B cell (primary cell): ENCODE measurements around the gene EVI5L. TPM values are rescaled to one million over a fixed set of nuclear protein-coding genes. Genes with fewer than 3 reads are reported as not detected.

Experiments
- ATAC-seq: fragments of 200-7000 bp; cut with Tn5 transposase; one replicate; pipeline ENCODE4 v1.10.0; 2021; ENCODE audit warnings: low read depth, mild to moderate bottlenecking, moderate number of reproducible peaks, moderate library complexity
- CTCF ChIA-PET: fragments of 350-600 bp; sonication (Branson Sonifier 250); formaldehyde crosslinking; loops from one replicate; lab custom pipeline; 2021; ENCODE audit warnings: antibody characterized with exemption, inconsistent platforms; lab: Charles Lee
- POLR2A ChIA-PET: fragments of 350-600 bp; sonication (Branson Sonifier 250); formaldehyde crosslinking; loops from one replicate; lab custom pipeline; 2021; ENCODE audit warnings: antibody characterized with exemption; lab: Charles Lee
- DNase-seq: peaks from one replicate; pipeline ENCODE4 v3.0.0; 2013
- H2AFZ ChIP-seq: 2 replicates; pipeline ENCODE4 v1.6.1; 2012; ENCODE audit warnings: mild to moderate bottlenecking, low read depth, low read length; ENCODE audit not compliant: insufficient read depth, poor library complexity, severe bottlenecking
- H3K27ac ChIP-seq, 2 donors: 1 replicate in 1 of 2; 2 replicates in 1 of 2; pipeline ENCODE4 v1.5.1; 2012 to 2013; ENCODE audit warnings: low read length in 2 of 2, mild to moderate bottlenecking in 2 of 2, moderate library complexity in 1 of 2
- H3K27me3 ChIP-seq, 4 experiments: fragments of 200-600 bp in 1 of 4; sonication (generic) in 1 of 4; replicated peaks in 1 of 4; 1 replicate in 2 of 4; 2 replicates in 2 of 4; pipeline versions ENCODE4 v1.6.1 to v1.7.0; 2013 to 2016; ENCODE audit warnings: low read length in 3 of 4, mild to moderate bottlenecking in 2 of 4, mixed read lengths in 1 of 4, moderate library complexity in 1 of 4; ENCODE audit not compliant: insufficient read depth in 4 of 4, control insufficient read depth in 3 of 4; ENCODE audit errors: control extremely low read depth in 1 of 4
- H3K36me3 ChIP-seq, 2 experiments: replicated peaks in 1 of 2; 1 replicate in 1 of 2; 2 replicates in 1 of 2; pipeline versions ENCODE4 v1.6.1 to v1.7.1; 2013; ENCODE audit warnings: low read length in 1 of 2; ENCODE audit not compliant: insufficient read depth in 2 of 2, control insufficient read depth in 1 of 2; ENCODE audit errors: control extremely low read depth in 1 of 2, extremely low read depth in 1 of 2
- H3K4me1 ChIP-seq, 2 donors: fragments of 200-600 bp in 1 of 2; sonication (generic) in 1 of 2; 1 replicate in 1 of 2; 2 replicates in 1 of 2; pipeline versions ENCODE4 v1.5.1 to v1.6.1; 2013 to 2017; ENCODE audit warnings: low read length in 2 of 2; ENCODE audit not compliant: control insufficient read depth in 2 of 2, insufficient read depth in 2 of 2
- H3K4me2 ChIP-seq: replicated peaks from 2 replicates; pipeline ENCODE3; 2012; ENCODE audit warnings: mild to moderate bottlenecking, low read depth, low read length; ENCODE audit not compliant: poor library complexity, severe bottlenecking
- H3K4me3 ChIP-seq, 5 experiments: fragments of 200-600 bp in 1 of 5; sonication (generic) in 1 of 5; 1 replicate in 3 of 5; 2 replicates in 2 of 5; pipeline versions ENCODE4 v1.5.1 to v1.7.0; 2011 to 2016; ENCODE audit warnings: low read length in 4 of 5, mild to moderate bottlenecking in 4 of 5, low read depth in 2 of 5, control low read depth in 1 of 5, moderate library complexity in 1 of 5; ENCODE audit not compliant: insufficient read depth in 1 of 5; ENCODE audit errors: control extremely low read depth in 1 of 5, extremely low read depth in 1 of 5
- H3K79me2 ChIP-seq: fragments of 200-600 bp; sonication (generic); one replicate; pipeline ENCODE4 v1.6.0; 2016; ENCODE audit warnings: low read length; ENCODE audit not compliant: control insufficient read depth, insufficient read depth
- H3K9ac ChIP-seq: fragments of 200-600 bp; sonication (generic); 2 replicates; pipeline ENCODE4 v1.6.1; 2017; ENCODE audit warnings: mild to moderate bottlenecking, low read length, moderate library complexity
- H3K9me3 ChIP-seq, 3 donors: one replicate each; pipeline versions ENCODE4 v1.6.1 to v1.7.1; 2013; ENCODE audit warnings: low read length in 2 of 3; ENCODE audit not compliant: control insufficient read depth in 2 of 3, insufficient read depth in 1 of 3; ENCODE audit errors: control extremely low read depth in 1 of 3
- H4K20me1 ChIP-seq: 2 replicates; pipeline ENCODE4 v1.6.0; 2012; ENCODE audit warnings: mild to moderate bottlenecking, low read length; ENCODE audit not compliant: insufficient read depth, control insufficient read depth, poor library complexity, severe bottlenecking
- H3K27ac Mint-ChIP-seq: one replicate; pipeline ENCODE4 v1.8.0; 2021; ENCODE audit warnings: mixed read lengths
- H3K27me3 Mint-ChIP-seq: one replicate; pipeline ENCODE4 v1.8.0; 2021; ENCODE audit warnings: mixed read lengths
- H3K4me1 Mint-ChIP-seq: one replicate; pipeline ENCODE4 v1.8.0; 2021; ENCODE audit warnings: mixed read lengths
- H3K4me3 Mint-ChIP-seq: one replicate; pipeline ENCODE4 v1.8.0; 2021; ENCODE audit warnings: mixed read lengths
- H3K9me3 Mint-ChIP-seq: one replicate; pipeline ENCODE4 v1.8.0; 2022; ENCODE audit warnings: mixed read lengths; ENCODE audit not compliant: insufficient read depth
- CTCF ChIP-seq: fragments of 200-600 bp; IDR thresholded peaks from one replicate; pipeline ENCODE4 v1.8.0; 2022; ENCODE audit warnings: antibody characterized with exemption, mild to moderate bottlenecking
- EZH2 ChIP-seq: IDR thresholded peaks from 2 replicates; pipeline ENCODE4 v1.6.1; 2012; ENCODE audit warnings: borderline replicate concordance, low read depth, mild to moderate bottlenecking, moderate library complexity, low read length; ENCODE audit not compliant: insufficient read depth, poor library complexity, severe bottlenecking
- WGBS: methylation state at CpG from one replicate; pipeline ENCODE4 v1.1.5; 2013; ENCODE audit warnings: missing lambda C conversion rate; ENCODE audit not compliant: insufficient coverage; 5-methylcytosine and 5-hydroxymethylcytosine counted together
- intact Hi-C: fragments of 100-400 bp; cut with micrococcal nuclease; formaldehyde crosslinking; loops from one replicate; pipeline ENCODE4 v1.10.0; 2022
- polyA plus RNA-seq: library from polyadenylated mRNA; depleted of rRNA; stranded (reverse); fragments of >200 nt; gene quantifications from 2 replicates; pipeline ENCODE4 v1.2.3, GENCODE V29; 2012
- total RNA-seq, 2 donors: library from RNA; stranded (reverse); fragments of 120-200 nt in 1 of 2; gene quantifications; 1 replicate in 1 of 2; 2 replicates in 1 of 2; pipeline versions ENCODE4 v1.2.3 to v1.2.4, GENCODE V29; 2013 to 2022

The EVI5L gene
- total and polyA plus RNA-seq, 2 donors (not counting 1 experiment from before 2014, with no cell fraction given): 7.9 to 11.8 TPM

- no peak overlapping the region for H3K4me3 Mint-ChIP-seq
- POLR2A ChIA-PET: interaction anchor here (1.5 kb wide), 1 partner anchor 126 kb away, joined by 3 read pairs; the partner anchor contains the start of gene TRAPPC5
- TF ChIP-seq EZH2: no peak
- TF ChIP-seq CTCF: no peak
- Histone ChIP-seq H3K79me2 (no peaks in the 10 kb centered on the region), H3K27me3 (peaks cover 0 to 6% (median 3%) of the 10 kb centered on the region in 4 experiments), H3K4me2 (no peak overlapping the region), H3K9ac (no peak overlapping the region), H2AFZ (no peak overlapping the region), H3K4me1 (peaks cover 0 to 17% of the 10 kb centered on the region in 2 donors), H3K36me3 (no peaks in the 10 kb centered on the region), H3K9me3 (peaks cover 0 to 30% (median 9%) of the 10 kb centered on the region in 3 donors), H3K4me3 (no peak overlapping the region), H4K20me1 (no peaks in the 10 kb centered on the region), H3K27ac (no peak overlapping the region)
- H3K9me3 Mint-ChIP-seq: peaks cover 7% of the 10 kb centered on the region
- DNase-seq (no peak), ATAC-seq (no peak)
- H3K4me1 Mint-ChIP-seq: peaks cover 18% of the 10 kb centered on the region
- 83% methylated on average over 1 of the region's 3 CpGs for WGBS
- H3K27ac Mint-ChIP-seq: no peak overlapping the region
- intact Hi-C loops: no loop called here
- CTCF ChIA-PET: interaction anchor here (0.7 to 2.8 kb wide), 3 partner anchors 125 to 238 kb away, joined by 3 to 13 read pairs (median 3); partner anchors contain the start of gene TRAPPC5
- H3K27me3 Mint-ChIP-seq: peaks cover 13% of the 10 kb centered on the region
These were observed 23.8 kb upstream of the EVI5L start for GRCh38 chr19:7806234-7806633.

- Histone ChIP-seq H3K27ac (no peak overlapping the region), H3K4me1 (peaks cover 0 to 17% of the 10 kb centered on the region in 2 donors), H3K79me2 (no peaks in the 10 kb centered on the region), H3K9me3 (peaks cover 1 to 30% (median 13%) of the 10 kb centered on the region in 3 donors), H3K4me3 (no peak overlapping the region), H3K9ac (no peak overlapping the region), H3K36me3 (no peaks in the 10 kb centered on the region), H3K4me2 (no peak overlapping the region), H3K27me3 (peaks cover 0 to 6% (median 3%) of the 10 kb centered on the region in 4 experiments), H4K20me1 (no peaks in the 10 kb centered on the region), H2AFZ (no peak overlapping the region)
- POLR2A ChIA-PET: interaction anchor here (0.6 to 0.9 kb wide), 2 partner anchors 20 to 24 kb away, joined by 4 to 9 read pairs; no protein-coding TSS in a partner anchor
- TF ChIP-seq CTCF: no peak
- no peak for TF ChIP-seq EZH2
- peaks cover 12% of the 10 kb centered on the region for H3K9me3 Mint-ChIP-seq
- WGBS: 85% methylated on average over 9 of the region's 9 CpGs
- intact Hi-C loops: loop anchor here (1.0 kb wide), 2 partner anchors 22 to 105 kb away; partner anchors contain the start of gene FCER2
- CTCF ChIA-PET: interaction anchor here (1.5 to 2.8 kb wide), 2 partner anchors 45 to 126 kb away, joined by 3 to 13 read pairs; partner anchors contain the start of gene TRAPPC5
- H3K27ac Mint-ChIP-seq: no peak overlapping the region
- DNase-seq: no peak
- peaks cover 18% of the 10 kb centered on the region for H3K4me1 Mint-ChIP-seq
- peaks cover 13% of the 10 kb centered on the region for H3K27me3 Mint-ChIP-seq
- H3K4me3 Mint-ChIP-seq: no peak overlapping the region
- ATAC-seq: no peak
These were observed 23.1 kb upstream of the EVI5L start for GRCh38 chr19:7806876-7807275.
